ENCODE data around the gene VAC14.

Gene VAC14

GRCh38 chr16:70694088-70694867 is 106.7 kb downstream of the VAC14 start:
- peak overlapping the region; percentile 73 for H3K9ac ChIP-seq
- peaks cover 12% of the 10 kb centered on the region for H3K36me3 ChIP-seq
- H3K4me1 ChIP-seq, result peaks cover 100% of the 10 kb centered on the region
- H3K27me3 ChIP-seq, result no peaks in the 10 kb centered on the region
- no peaks in the 10 kb centered on the region for H4K20me1 ChIP-seq
- H3K4me2 ChIP-seq, result peak overlapping the region; percentile 85
- H3K4me3 ChIP-seq, result no peak overlapping the region
- H3K27ac ChIP-seq, result peak overlapping the region; percentile 87
- TF ChIP-seq Cebpa-rat (IDR thresholded peaks at IDR 0.05), result no peak
- no peaks in the 10 kb centered on the region for H3K9me3 ChIP-seq

DNA sequence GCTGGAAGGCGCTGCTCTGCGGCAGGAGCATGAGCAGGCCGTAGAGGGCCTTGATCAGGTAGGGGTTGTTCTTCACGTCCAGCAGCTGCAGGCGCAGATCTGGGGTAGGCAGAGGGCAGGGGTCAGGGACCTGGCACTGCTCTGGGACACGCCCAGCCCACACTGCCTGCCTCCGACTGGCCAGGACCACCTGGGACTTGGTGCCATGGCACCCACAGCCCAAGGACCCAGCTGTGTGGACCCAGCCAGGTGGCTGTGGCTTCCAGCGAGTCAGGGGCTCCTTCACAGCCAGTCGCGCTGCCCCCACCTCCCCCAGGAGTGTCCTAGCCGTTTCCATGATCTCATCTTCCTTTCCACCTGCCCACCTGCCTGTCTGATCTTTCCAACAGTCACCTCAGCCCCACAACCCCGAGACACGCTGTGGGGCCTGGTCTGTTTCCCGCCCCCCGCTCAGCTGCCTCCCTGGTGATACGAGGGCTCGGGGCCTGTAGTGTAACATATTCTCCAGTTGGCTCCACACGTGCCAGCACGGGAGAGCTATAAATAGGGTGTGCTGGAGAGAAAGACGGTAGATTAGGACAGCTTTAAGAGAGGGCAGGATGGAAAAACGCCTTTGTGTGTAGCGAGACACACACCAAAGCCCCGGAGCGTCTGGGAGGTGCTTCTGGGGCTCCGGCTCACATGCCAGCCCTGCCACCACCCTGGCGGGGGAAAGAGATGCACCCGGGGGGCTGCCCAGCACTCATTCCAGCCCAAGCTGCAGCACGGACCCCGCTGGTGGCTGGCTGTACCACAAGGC is 107.9 kb downstream of the VAC14 start:
- no peaks in the 10 kb centered on the region for H4K20me1 ChIP-seq
- H3K4me1 ChIP-seq, result peaks cover 100% of the 10 kb centered on the region
- H3K9ac ChIP-seq, result peak overlapping the region; percentile 73
- no peaks in the 10 kb centered on the region for H3K27me3 ChIP-seq
- no peak for TF ChIP-seq Cebpa-rat (IDR thresholded peaks at IDR 0.05)
- H3K9me3 ChIP-seq, result no peaks in the 10 kb centered on the region
- H3K27ac ChIP-seq, result peak overlapping the region; percentile 87
- H3K4me2 ChIP-seq, result peak overlapping the region; percentile 85
- H3K4me3 ChIP-seq, result no peak overlapping the region
- peaks cover 5% of the 10 kb centered on the region for H3K36me3 ChIP-seq

GRCh38 chr16:70692130-70692872 is 108.7 kb downstream of the VAC14 start:
- no peak for TF ChIP-seq Cebpa-rat (IDR thresholded peaks at IDR 0.05)
- Histone ChIP-seq H3K9me3 (no peaks in the 10 kb centered on the region), H3K27ac (peak overlapping the region; percentile 87), H3K4me3 (no peak overlapping the region), H3K9ac (peak overlapping the region; percentile 73), H4K20me1 (no peaks in the 10 kb centered on the region), H3K36me3 (peaks cover 4% of the 10 kb centered on the region), H3K27me3 (no peaks in the 10 kb centered on the region), H3K4me1 (peaks cover 100% of the 10 kb centered on the region), H3K4me2 (peak overlapping the region; percentile 85)

- Histone ChIP-seq H3K9me3 (no peaks in the 10 kb centered on the region), H3K36me3 (peaks cover 4% of the 10 kb centered on the region), H4K20me1 (no peaks in the 10 kb centered on the region), H3K27ac (peak overlapping the region; percentile 87), H3K9ac (peak overlapping the region; percentile 73), H3K4me1 (peaks cover 100% of the 10 kb centered on the region), H3K27me3 (no peaks in the 10 kb centered on the region), H3K4me2 (peak overlapping the region; percentile 85), H3K4me3 (no peak overlapping the region)
- no peak for TF ChIP-seq Cebpa-rat (IDR thresholded peaks at IDR 0.05)
These were observed 109.5 kb downstream of the VAC14 start for GRCh38 chr16:70691223-70692129.

DNA sequence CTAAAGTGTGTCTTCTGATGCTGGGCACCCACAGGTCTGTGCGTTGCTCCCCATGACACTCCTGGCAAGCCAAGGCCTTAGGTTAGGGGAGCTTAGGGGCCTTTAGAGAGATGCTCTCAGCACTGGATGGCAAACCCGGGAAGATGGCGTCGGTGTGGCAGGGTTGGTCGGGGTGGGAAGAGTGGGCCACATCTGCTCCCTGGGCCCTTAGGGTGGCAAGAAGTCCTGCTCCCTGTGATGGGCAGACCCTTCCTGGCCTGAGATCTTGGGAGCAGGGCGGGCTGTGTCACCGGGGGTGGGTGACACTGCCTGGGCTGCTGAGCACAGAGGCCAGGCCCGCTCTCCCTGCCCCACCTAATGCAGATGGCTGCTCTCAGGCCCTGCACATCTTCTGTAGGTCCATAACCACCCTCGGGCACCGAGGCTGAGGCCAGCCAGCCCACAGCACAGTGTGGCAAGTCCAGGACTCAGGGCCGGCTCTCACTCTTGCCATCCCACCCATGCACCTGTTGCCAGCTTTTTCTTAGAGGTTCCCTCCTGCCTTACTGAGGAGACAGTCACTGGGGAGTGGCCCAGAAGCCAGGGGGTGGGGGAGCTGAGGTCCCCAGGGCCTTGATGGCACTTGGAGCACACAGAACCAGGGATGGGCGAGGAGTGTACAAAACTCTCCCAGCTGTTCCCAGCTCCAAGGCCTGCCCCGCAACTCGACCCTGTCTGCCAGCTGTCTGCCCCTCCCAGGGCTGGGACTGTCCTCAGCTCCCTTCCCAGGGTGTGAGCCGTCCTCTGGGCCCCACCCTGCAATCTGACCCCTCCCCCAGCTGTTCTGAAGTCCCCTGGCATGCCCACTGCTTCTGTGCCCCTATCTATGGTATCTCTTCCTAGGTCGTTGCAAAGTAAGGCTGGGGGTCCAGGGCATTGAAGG is 110.7 kb downstream of the VAC14 start:
- Histone ChIP-seq H4K20me1 (no peaks in the 10 kb centered on the region), H3K4me3 (no peak overlapping the region), H3K27me3 (no peaks in the 10 kb centered on the region), H3K4me1 (peaks cover 92% of the 10 kb centered on the region), H3K36me3 (peaks cover 4% of the 10 kb centered on the region), H3K27ac (peak overlapping the region; percentile 87), H3K9ac (peak overlapping the region; percentile 40), H3K9me3 (no peaks in the 10 kb centered on the region), H3K4me2 (peak overlapping the region; percentile 85)
- TF ChIP-seq Cebpa-rat (IDR thresholded peaks at IDR 0.05), result no peak

DNA sequence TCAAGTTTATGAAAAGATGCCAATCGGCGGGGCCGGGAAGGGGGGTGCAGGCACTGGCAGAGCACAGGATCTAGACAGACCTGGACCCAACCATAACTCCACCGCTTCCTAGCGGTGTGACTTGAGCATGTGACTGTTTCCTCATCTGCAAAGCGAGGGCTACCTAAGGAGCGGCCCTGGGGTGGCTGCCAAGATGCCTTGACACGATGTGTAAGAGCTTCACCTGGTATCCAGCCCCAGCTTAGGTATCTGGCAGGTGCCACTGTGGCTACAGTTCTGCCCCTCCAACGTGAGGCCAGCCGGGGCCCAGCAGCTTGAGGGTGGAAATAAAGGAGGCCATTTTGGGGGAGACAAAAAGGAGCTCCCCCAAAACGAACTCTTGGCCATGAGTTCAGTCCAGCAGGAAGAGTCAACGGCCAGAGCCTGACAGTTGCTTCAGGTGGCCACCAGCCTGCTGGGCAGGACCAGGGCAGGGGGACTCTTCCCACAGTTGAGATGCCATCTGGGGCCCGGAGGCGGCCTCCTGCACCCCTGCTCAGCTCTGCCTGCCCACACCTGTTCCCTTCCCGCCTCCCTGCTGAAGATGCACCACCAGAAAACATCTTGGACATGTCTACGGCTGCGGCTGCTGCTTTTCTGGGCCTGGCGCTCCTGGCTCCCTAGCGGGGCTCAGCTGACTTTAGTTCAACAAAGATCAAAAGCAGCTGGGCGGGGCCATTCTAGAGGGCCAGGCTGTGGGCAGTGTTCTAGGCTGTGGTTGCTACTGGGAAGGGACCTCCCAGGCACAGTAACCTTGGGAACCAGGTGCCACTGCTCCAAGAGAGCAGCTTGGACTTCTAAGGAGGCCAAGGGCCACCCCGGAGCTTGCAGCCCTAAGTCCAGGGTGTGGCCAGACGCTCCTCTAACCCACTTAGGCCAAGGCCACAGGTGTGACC is 111.7 kb downstream of the VAC14 start:
- Histone ChIP-seq H4K20me1 (peaks cover 6% of the 10 kb centered on the region), H3K4me1 (peaks cover 89% of the 10 kb centered on the region), H3K9me3 (no peaks in the 10 kb centered on the region), H3K27ac (0 out of 2 replicates have a peak overlapping the region, but pooled peaks have one; percentile 51), H3K27me3 (no peaks in the 10 kb centered on the region), H3K36me3 (peaks cover 1% of the 10 kb centered on the region), H3K4me2 (peak overlapping the region; percentile 37), H3K9ac (no peak overlapping the region), H3K4me3 (no peak overlapping the region)
- TF ChIP-seq Cebpa-rat (IDR thresholded peaks at IDR 0.05), result no peak

DNA sequence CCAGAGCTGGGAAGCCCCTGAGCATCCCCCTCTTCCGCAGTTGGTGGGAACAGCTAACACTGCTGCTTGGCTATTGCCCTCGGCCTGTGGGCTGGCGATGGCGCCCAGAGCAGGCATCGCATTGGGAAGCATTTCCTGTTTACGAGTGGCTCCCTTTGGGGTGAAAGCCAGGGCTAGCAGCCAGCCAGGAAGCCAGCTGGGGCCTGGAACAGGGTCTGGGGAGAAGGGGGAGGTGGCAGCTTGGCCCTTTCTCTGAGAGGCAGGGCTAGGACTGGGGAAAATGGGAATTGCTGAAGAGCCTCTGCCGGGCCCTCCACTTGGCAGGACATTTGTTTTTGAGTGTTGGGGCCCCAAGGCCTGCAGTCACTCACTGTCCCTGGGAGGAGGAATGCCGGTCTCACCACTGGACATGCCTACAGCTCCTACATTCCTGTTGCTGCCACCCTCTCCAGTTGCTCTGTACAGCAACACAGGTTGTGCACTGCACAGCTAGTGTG is 112.7 kb downstream of the VAC14 start:
- no peaks in the 10 kb centered on the region for H3K9me3 ChIP-seq
- peak overlapping the region; percentile 51 for H3K27ac ChIP-seq
- peaks cover 16% of the 10 kb centered on the region for H4K20me1 ChIP-seq
- H3K9ac ChIP-seq, result 0 out of 2 replicates have a peak overlapping the region, but pooled peaks have one; percentile 3
- no peak overlapping the region for H3K4me3 ChIP-seq
- no peak for TF ChIP-seq Cebpa-rat (IDR thresholded peaks at IDR 0.05)
- H3K4me1 ChIP-seq, result peaks cover 89% of the 10 kb centered on the region
- peak overlapping the region; percentile 37; the same call in 1 of the 2 replicates for H3K4me2 ChIP-seq
- H3K36me3 ChIP-seq, result peaks cover 8% of the 10 kb centered on the region
- no peaks in the 10 kb centered on the region for H3K27me3 ChIP-seq
